AG04450 (cell line): Measurements from ENCODE around the gene COMMD1. TPM values are rescaled to one million over a fixed set of nuclear protein-coding genes. Genes with fewer than 3 reads are reported as not detected.

Source experiments
- CTCF ChIA-PET: fragments of 300-600, 350-600 bp; formaldehyde crosslinking; extraction: SDS; loops from one replicate; lab custom pipeline; 2022; ENCODE audit warnings: antibody characterized with exemption, inconsistent platforms; lab: Charles Lee
- POLR2A ChIA-PET: fragments of 350-600 bp; formaldehyde crosslinking; extraction: SDS; loops from one replicate; lab custom pipeline; 2021; ENCODE audit warnings: antibody characterized with exemption, inconsistent platforms; lab: Yijun Ruan, JAX
- DNase-seq: peaks from one replicate; pipeline ENCODE4 v3.0.0-alpha.2; 2011; ENCODE audit warnings: low read depth, low spot score
- H3K27ac ChIP-seq: one replicate; pipeline ENCODE4 v1.5.1; 2012; ENCODE audit warnings: low read depth, low read length, control low read depth
- H3K27me3 ChIP-seq: one replicate; pipeline ENCODE4 v1.6.0; 2012; ENCODE audit warnings: low read length; ENCODE audit not compliant: control insufficient read depth, insufficient read depth
- H3K4me3 ChIP-seq: 2 replicates; pipeline ENCODE4 v1.5.1; 2011; ENCODE audit warnings: mild to moderate bottlenecking, low read depth, low read length, control low read depth
- H3K9me3 ChIP-seq: 2 replicates; pipeline ENCODE4 v1.5.1; 2012; ENCODE audit warnings: low read length; ENCODE audit not compliant: control insufficient read depth, insufficient read depth
- CTCF ChIP-seq: IDR thresholded peaks from 2 replicates; pipeline ENCODE4 v1.5.1; 2011; ENCODE audit warnings: low read depth, low read length, control low read depth, inconsistent platforms
- polyA plus RNA-seq: library from polyadenylated mRNA; depleted of rRNA; stranded (reverse); fragments of >200 nt; gene quantifications from 2 replicates; pipeline ENCODE4 v1.2.3, GENCODE V29; 2011

COMMD1 gene
- polyA plus RNA-seq, 1 experiment = 59.9 TPM

- H3K27ac ChIP-seq = no peak overlapping the region
These were observed 244.2 kb downstream of the COMMD1 start for GRCh38 chr2:62149708-62150107.

GRCh38 chr2:62150597-62151305 lies 245.3 kb downstream of the COMMD1 start:
- Histone ChIP-seq H3K4me3 (no peak overlapping the region), H3K27me3 (no peaks in the 10 kb centered on the region), H3K27ac (no peak overlapping the region), H3K9me3 (0 out of 2 replicates have a peak, but pooled peaks cover 2% of the 10 kb centered on the region)
- CTCF ChIA-PET = no interaction called here
- POLR2A ChIA-PET = no interaction called here
- no peak for TF ChIP-seq CTCF
- no peak for DNase-seq

More at GRCh38 chr2:62149708-62150107, 244.2 kb downstream of the COMMD1 start:
- DNase-seq = peak; percentile 71
- TF ChIP-seq CTCF = no peak
- Histone ChIP-seq H3K27me3 (no peaks in the 10 kb centered on the region), H3K4me3 (no peak overlapping the region), H3K9me3 (no peaks in the 10 kb centered on the region)
- ChIA-PET CTCF (no interaction called here), POLR2A (no interaction called here)

GRCh38 chr2:62151306-62151638 lies 245.8 kb downstream of the COMMD1 start:
- 0 out of 2 replicates have a peak, but pooled peaks cover 3% of the 10 kb centered on the region for H3K9me3 ChIP-seq
- no peak overlapping the region for H3K4me3 ChIP-seq
- H3K27me3 ChIP-seq = no peaks in the 10 kb centered on the region
- ChIA-PET POLR2A (no interaction called here), CTCF (interaction anchor here (0.6 kb wide), 1 partner anchor 1110 kb away, joined by 8 read pairs; no protein-coding TSS in a partner anchor)
- DNase-seq = no peak
- H3K27ac ChIP-seq = no peak overlapping the region
- no peak for TF ChIP-seq CTCF

GRCh38 chr2:62152000-62152399 lies 246.5 kb downstream of the COMMD1 start:
- ChIA-PET POLR2A (no interaction called here), CTCF (no interaction called here)
- no peak overlapping the region for H3K4me3 ChIP-seq
- DNase-seq = peak; percentile 7
- H3K27me3 ChIP-seq = no peaks in the 10 kb centered on the region
- 0 out of 2 replicates have a peak, but pooled peaks cover 3% of the 10 kb centered on the region for H3K9me3 ChIP-seq
- TF ChIP-seq CTCF = no peak
- H3K27ac ChIP-seq = no peak overlapping the region

GRCh38 chr2:62156861-62157496 lies 251.5 kb downstream of the COMMD1 start:
- ChIA-PET CTCF (no interaction called here), POLR2A (no interaction called here)
- DNase-seq = no peak
- no peak overlapping the region for H3K4me3 ChIP-seq
- no peak overlapping the region for H3K27ac ChIP-seq
- H3K9me3 ChIP-seq = 0 out of 2 replicates have a peak, but pooled peaks cover 3% of the 10 kb centered on the region
- no peaks in the 10 kb centered on the region for H3K27me3 ChIP-seq
- no peak for TF ChIP-seq CTCF
